Retinal pigment epithelial cell (primary cell): Measurements from ENCODE around the gene FAM163B.

ENCODE experiments used
- DNase-seq: peaks from one replicate; pipeline ENCODE4 v3.0.0-alpha.2; 2010; ENCODE audit warnings: low read depth
- H3K4me3 ChIP-seq: 2 replicates; pipeline ENCODE4 v1.5.1; 2011; ENCODE audit warnings: mild to moderate bottlenecking, low read length, control low read depth, moderate library complexity
- CTCF ChIP-seq: conservative IDR thresholded peaks from 2 replicates; pipeline ENCODE4 v1.5.1; 2011; ENCODE audit warnings: low read depth, low read length, control low read depth, inconsistent platforms

Gene FAM163B

GRCh38 chr9:133592731-133593409 lies 16.3 kb downstream of the FAM163B start:
- no peak overlapping the region for H3K4me3 ChIP-seq
- DNase-seq: no peak
- peak; percentile 24 for TF ChIP-seq CTCF

GRCh38 chr9:133591985-133592384 lies 17.2 kb downstream of the FAM163B start:
- TF ChIP-seq CTCF: no peak
- no peak for DNase-seq
- no peak overlapping the region for H3K4me3 ChIP-seq

- H3K4me3 ChIP-seq: no peak overlapping the region
- DNase-seq: no peak
- TF ChIP-seq CTCF: no peak
Observed at GRCh38 chr9:133591116-133591910, 17.9 kb downstream of the FAM163B start.

- no peak for TF ChIP-seq CTCF
- no peak overlapping the region for H3K4me3 ChIP-seq
- DNase-seq: no peak
Observed at GRCh38 chr9:133590231-133590855, 18.8 kb downstream of the FAM163B start.

- no peak for DNase-seq
- peak; percentile 45 for TF ChIP-seq CTCF
- H3K4me3 ChIP-seq: no peak overlapping the region
Observed at GRCh38 chr9:133589454-133590227, 19.5 kb downstream of the FAM163B start.

GRCh38 chr9:133587466-133587865 lies 21.7 kb downstream of the FAM163B start:
- H3K4me3 ChIP-seq: no peak overlapping the region
- no peak for TF ChIP-seq CTCF
- no peak for DNase-seq
